Adrenal gland (tissue), 12 donors: ENCODE data around the gene ENPP3. TPM values are rescaled to one million over a fixed set of nuclear protein-coding genes. Genes with fewer than 3 reads are reported as not detected.

Experiments
- DNase-seq, 7 donors: peaks; one replicate each; pipeline ENCODE4 v3.0.0-alpha.2; 2019 to 2020
- H3K27ac ChIP-seq, 5 donors: fragments of 200-600 bp; sonication (generic) in 4 of 5; 1 replicate in 3 of 5; 2 replicates in 2 of 5; pipeline versions ENCODE4 v1.5.1 to v1.8.0; 2016 to 2020; ENCODE audit warnings: mild to moderate bottlenecking in 1 of 5
- H3K27me3 ChIP-seq: fragments of 200-600 bp; 2 replicates; pipeline ENCODE4 v1.8.0; 2021
- H3K36me3 ChIP-seq, 2 donors: fragments of 200-600 bp; replicated peaks in 1 of 2; 1 replicate in 1 of 2; 2 replicates in 1 of 2; pipeline versions ENCODE4 v1.5.1 to v1.8.0; 2018 to 2022
- H3K4me1 ChIP-seq, 2 donors: fragments of 200-600 bp; replicated peaks in 1 of 2; 1 replicate in 1 of 2; 2 replicates in 1 of 2; pipeline versions ENCODE4 v1.5.1 to v1.8.0; 2018 to 2021
- H3K4me3 ChIP-seq, 4 donors: fragments of 200-600 bp; sonication (generic) in 3 of 4; one replicate each; pipeline ENCODE4 v1.5.1; 2016 to 2018
- H3K9me3 ChIP-seq, 3 donors: fragments of 200-600 bp; sonication (generic) in 1 of 3; replicated peaks in 1 of 3; 1 replicate in 2 of 3; 2 replicates in 1 of 3; pipeline versions ENCODE4 v1.5.1 to v1.8.0; 2016 to 2021
- POLR2A ChIP-seq, 2 donors: fragments of 450-650 bp; IDR thresholded peaks; one replicate each; pipeline ENCODE4 v1.6.1; 2017; ENCODE audit warnings: antibody characterized with exemption in 2 of 2, mild to moderate bottlenecking in 2 of 2, moderate library complexity in 1 of 2
- WGBS, 4 donors: extraction: QIAGEN DNeasy Blood & Tissue Kit in 2 of 4; methylation state at CpG; one replicate each; pipeline versions ENCODE4 v1.1.5 to v1.1.7; 2013 to 2017; 5-methylcytosine and 5-hydroxymethylcytosine counted together
- intact Hi-C, 2 donors: fragments of 100-400 bp; cut with DNase I; formaldehyde crosslinking; loops; one replicate each; pipeline versions ENCODE4 v1.14.1 to v1.15.0; 2022 to 2023
- microRNA-seq, 3 donors: library from miRNA; unstranded; fragments of <30 nt; microRNA quantifications; one replicate each; pipeline ENCODE4, GENCODE V29; 2017 to 2020
- polyA plus RNA-seq, 3 donors: library from polyadenylated mRNA; stranded (reverse); fragments of 200-250 nt in 2 of 3; fragments of 350-450 nt in 1 of 3; fragmentation: Illumina TruSeq in 1 of 3; extraction: RNeasy Lipid Tissue Mini Kit (QIAGEN cat#74804) in 1 of 3; gene quantifications; one replicate each; pipeline ENCODE4 v1.2.3, GENCODE V29; 2013 to 2014
- small RNA-seq, 2 donors: library from RNA; depleted of rRNA; stranded (forward); fragments of <200 nt; gene quantifications; one replicate each; pipeline ENCODE3, GENCODE V24; 2016
- total RNA-seq, 9 donors: library from RNA; depleted of rRNA in 4 of 9; stranded (reverse); fragments of >200 nt in 4 of 9; fragments of 120-200 nt in 1 of 9; fragmentation: NEBNext Ultra II Directional in 1 of 9; extraction: Animal tissue kit (Norgen Biotek cat#: 25700) in 1 of 9; gene quantifications; one replicate each; pipeline versions ENCODE4 v1.1.0 to v1.2.4, GENCODE V29; 2013 to 2023
- TF ChIP-seq, protein P1 (sequence below), 6 experiments: fragments of 450-650 bp in 4 of 6; fragments of 200-600 bp in 2 of 6; sonication (generic) in 1 of 6; IDR thresholded peaks; 1 replicate in 5 of 6; 2 replicates in 1 of 6; pipeline versions ENCODE4 v1.5.1 to v1.8.0; 2016 to 2021; ENCODE audit warnings: antibody characterized with exemption in 6 of 6, mild to moderate bottlenecking in 2 of 6, moderate library complexity in 1 of 6
- donor health status: healthy with polysubstance abuse.
- donor health status: Bipolar disorder and iron deficiency.
- donor health status: DM: yes; HTN: yes; CAD: no.
- donor health status: DM: no; HTN: no; CAD: no.
- donor health status: DM: no; HTN: no; CAD: no.
- donor health status: DM: yes; HTN: yes; CAD: no.

Gene ENPP3
- total and polyA plus RNA-seq, 12 donors, result 4.9 to 69.7 (median 11.8) TPM

DNA sequence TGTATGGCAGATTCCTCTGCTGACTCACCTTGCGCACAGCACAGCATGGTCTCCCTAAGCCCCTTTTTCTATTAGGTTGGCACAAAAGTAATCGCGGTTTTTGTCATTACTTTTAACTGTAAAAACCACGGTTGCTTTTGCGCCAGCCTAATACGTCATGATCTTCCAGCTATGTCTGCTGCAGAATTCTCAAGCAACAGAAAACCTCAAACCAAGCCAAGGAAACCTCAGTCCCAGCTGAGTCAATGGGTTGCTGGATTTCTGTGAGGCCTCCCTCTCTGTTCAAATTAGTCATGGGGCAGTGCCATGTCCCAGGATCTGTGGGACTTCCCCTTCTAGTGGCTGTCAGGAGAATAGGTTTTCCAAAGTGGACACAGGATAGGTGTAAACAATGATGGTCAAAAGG, 155.0 kb downstream of the ENPP3 start:
- no peaks in the 10 kb centered on the region for H3K27me3 ChIP-seq
- WGBS, 4 donors, result 83 to 90% (median 88%) methylated on average over 6 of the region's 6 CpGs

DNA sequence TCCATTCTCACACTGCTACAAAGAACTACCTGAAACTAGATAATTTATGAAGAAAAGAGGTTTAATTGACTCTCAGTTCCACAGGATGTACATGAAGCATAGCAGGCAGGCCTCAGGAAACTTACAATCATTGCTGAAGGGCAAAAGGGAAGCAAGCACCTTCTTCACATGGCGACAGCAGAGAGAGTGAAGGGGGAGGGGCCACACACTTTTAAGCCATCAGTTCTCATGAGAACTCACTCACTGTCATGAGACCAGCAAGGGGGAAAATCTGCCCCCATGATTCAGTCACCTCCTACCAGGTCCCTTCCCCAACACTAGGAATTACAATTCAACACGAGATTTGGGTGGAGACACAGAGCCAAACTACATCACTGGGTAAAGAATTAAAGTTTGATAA, 158.3 kb downstream of the ENPP3 start:
- no peak for TF ChIP-seq POLR2A (IDR thresholded peaks at IDR 0.05)
- TF ChIP-seq, protein P1, sequence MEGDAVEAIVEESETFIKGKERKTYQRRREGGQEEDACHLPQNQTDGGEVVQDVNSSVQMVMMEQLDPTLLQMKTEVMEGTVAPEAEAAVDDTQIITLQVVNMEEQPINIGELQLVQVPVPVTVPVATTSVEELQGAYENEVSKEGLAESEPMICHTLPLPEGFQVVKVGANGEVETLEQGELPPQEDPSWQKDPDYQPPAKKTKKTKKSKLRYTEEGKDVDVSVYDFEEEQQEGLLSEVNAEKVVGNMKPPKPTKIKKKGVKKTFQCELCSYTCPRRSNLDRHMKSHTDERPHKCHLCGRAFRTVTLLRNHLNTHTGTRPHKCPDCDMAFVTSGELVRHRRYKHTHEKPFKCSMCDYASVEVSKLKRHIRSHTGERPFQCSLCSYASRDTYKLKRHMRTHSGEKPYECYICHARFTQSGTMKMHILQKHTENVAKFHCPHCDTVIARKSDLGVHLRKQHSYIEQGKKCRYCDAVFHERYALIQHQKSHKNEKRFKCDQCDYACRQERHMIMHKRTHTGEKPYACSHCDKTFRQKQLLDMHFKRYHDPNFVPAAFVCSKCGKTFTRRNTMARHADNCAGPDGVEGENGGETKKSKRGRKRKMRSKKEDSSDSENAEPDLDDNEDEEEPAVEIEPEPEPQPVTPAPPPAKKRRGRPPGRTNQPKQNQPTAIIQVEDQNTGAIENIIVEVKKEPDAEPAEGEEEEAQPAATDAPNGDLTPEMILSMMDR (IDR thresholded peaks at IDR 0.05), result no peak
- no peak for DNase-seq
- intact Hi-C loops, result no loop called here
- Histone ChIP-seq H3K27me3 (no peaks in the 10 kb centered on the region), H3K9me3 (no peaks in the 10 kb centered on the region), H3K4me1 (no peaks in the 10 kb centered on the region), H3K27ac (no peak overlapping the region), H3K36me3 (no peaks in the 10 kb centered on the region), H3K4me3 (no peak overlapping the region)
- 66 to 74% (median 68%) methylated on average over 2 of the region's 2 CpGs for WGBS, 4 donors

More for the DNA sequence above, 155.0 kb downstream of the ENPP3 start:
- TF ChIP-seq POLR2A (IDR thresholded peaks at IDR 0.05), result no peak
- TF ChIP-seq, protein P1 (IDR thresholded peaks at IDR 0.05), result no peak
- no peak for DNase-seq
- H3K9me3 ChIP-seq, result no peaks in the 10 kb centered on the region
- intact Hi-C loops, result no loop called here
- no peaks in the 10 kb centered on the region for H3K36me3 ChIP-seq
- no peaks in the 10 kb centered on the region for H3K4me1 ChIP-seq
- H3K27ac ChIP-seq, result no peak overlapping the region
- H3K4me3 ChIP-seq, result no peak overlapping the region

Small RNA genes lying within 50 kb of the gene (microRNA-seq; reads per million reads assigned to microRNA genes)
- gene MIR548H5, result 0 reads per million in 3 donors

Small RNA genes lying within 50 kb of the gene (small RNA-seq; reads per million reads assigned to genes)
- gene MIR548H5, result 0 reads per million in 2 donors
- gene RNU4-18P, result 0 reads per million in 2 donors

Other genes starting within 250 kb of the ENPP3 start
- gene ARG1, start 64.1 kb upstream of the ENPP3 start, total RNA-seq, result under 1 TPM in 5 of 9 donors, not detected in 4; 0.28 to 0.68 (median 0.39) TPM
- under 1 TPM; 0.20 to 0.64 (median 0.48) TPM for gene ARG1, start 64.1 kb upstream of the ENPP3 start, polyA plus RNA-seq
- 10 to 100 TPM; 16.9 to 46.1 (median 30.6) TPM for gene MED23, start 9.1 kb upstream of the ENPP3 start, total RNA-seq
- 10 to 100 TPM; 18.5 to 27.0 (median 20.1) TPM for gene MED23, start 9.1 kb upstream of the ENPP3 start, polyA plus RNA-seq
- gene OR2A4, start 64.1 kb downstream of the ENPP3 start, total RNA-seq, result under 1 TPM in 1 of 9 donors, not detected in 8; 0.06 TPM
- under 1 TPM in 1 of 3 donors, not detected in 2; 0.56 TPM for gene OR2A4, start 64.1 kb downstream of the ENPP3 start, polyA plus RNA-seq
- not detected for gene CTAGE9, start 73.7 kb downstream of the ENPP3 start, total RNA-seq
- gene CTAGE9, start 73.7 kb downstream of the ENPP3 start, polyA plus RNA-seq, result not detected
- gene ENPP1, start 170.7 kb downstream of the ENPP3 start, total RNA-seq, result 10 to 100 TPM in 6 of 9 donors, 1 to 10 TPM in 3; 6.8 to 44.7 (median 18.8) TPM
- 1 to 10 TPM; 2.1 to 4.6 (median 4.5) TPM for gene ENPP1, start 170.7 kb downstream of the ENPP3 start, polyA plus RNA-seq